B cell (primary cell): Measurements from ENCODE around the gene COMT. TPM values are rescaled to one million over a fixed set of nuclear protein-coding genes. Genes with fewer than 3 reads are reported as not detected.

ENCODE experiments used
- ATAC-seq: fragments of 200-7000 bp; cut with Tn5 transposase; one replicate; pipeline ENCODE4 v1.10.0; 2021; ENCODE audit warnings: low read depth, mild to moderate bottlenecking, moderate number of reproducible peaks, moderate library complexity
- CTCF ChIA-PET: fragments of 350-600 bp; sonication (Branson Sonifier 250); formaldehyde crosslinking; loops from one replicate; lab custom pipeline; 2021; ENCODE audit warnings: antibody characterized with exemption, inconsistent platforms; lab: Charles Lee
- POLR2A ChIA-PET: fragments of 350-600 bp; sonication (Branson Sonifier 250); formaldehyde crosslinking; loops from one replicate; lab custom pipeline; 2021; ENCODE audit warnings: antibody characterized with exemption; lab: Charles Lee
- DNase-seq: peaks from one replicate; pipeline ENCODE4 v3.0.0; 2013
- H2AFZ ChIP-seq: 2 replicates; pipeline ENCODE4 v1.6.1; 2012; ENCODE audit warnings: mild to moderate bottlenecking, low read depth, low read length; ENCODE audit not compliant: insufficient read depth, poor library complexity, severe bottlenecking
- H3K27ac ChIP-seq, 2 donors: 1 replicate in 1 of 2; 2 replicates in 1 of 2; pipeline ENCODE4 v1.5.1; 2012 to 2013; ENCODE audit warnings: low read length in 2 of 2, mild to moderate bottlenecking in 2 of 2, moderate library complexity in 1 of 2
- H3K27me3 ChIP-seq, 4 experiments: fragments of 200-600 bp in 1 of 4; sonication (generic) in 1 of 4; replicated peaks in 1 of 4; 1 replicate in 2 of 4; 2 replicates in 2 of 4; pipeline versions ENCODE4 v1.6.1 to v1.7.0; 2013 to 2016; ENCODE audit warnings: low read length in 3 of 4, mild to moderate bottlenecking in 2 of 4, mixed read lengths in 1 of 4, moderate library complexity in 1 of 4; ENCODE audit not compliant: insufficient read depth in 4 of 4, control insufficient read depth in 3 of 4; ENCODE audit errors: control extremely low read depth in 1 of 4
- H3K36me3 ChIP-seq, 2 experiments: replicated peaks in 1 of 2; 1 replicate in 1 of 2; 2 replicates in 1 of 2; pipeline versions ENCODE4 v1.6.1 to v1.7.1; 2013; ENCODE audit warnings: low read length in 1 of 2; ENCODE audit not compliant: insufficient read depth in 2 of 2, control insufficient read depth in 1 of 2; ENCODE audit errors: control extremely low read depth in 1 of 2, extremely low read depth in 1 of 2
- H3K4me1 ChIP-seq, 2 donors: fragments of 200-600 bp in 1 of 2; sonication (generic) in 1 of 2; 1 replicate in 1 of 2; 2 replicates in 1 of 2; pipeline versions ENCODE4 v1.5.1 to v1.6.1; 2013 to 2017; ENCODE audit warnings: low read length in 2 of 2; ENCODE audit not compliant: control insufficient read depth in 2 of 2, insufficient read depth in 2 of 2
- H3K4me2 ChIP-seq: replicated peaks from 2 replicates; pipeline ENCODE3; 2012; ENCODE audit warnings: mild to moderate bottlenecking, low read depth, low read length; ENCODE audit not compliant: poor library complexity, severe bottlenecking
- H3K4me3 ChIP-seq, 5 experiments: fragments of 200-600 bp in 1 of 5; sonication (generic) in 1 of 5; 1 replicate in 3 of 5; 2 replicates in 2 of 5; pipeline versions ENCODE4 v1.5.1 to v1.7.0; 2011 to 2016; ENCODE audit warnings: low read length in 4 of 5, mild to moderate bottlenecking in 4 of 5, low read depth in 2 of 5, control low read depth in 1 of 5, moderate library complexity in 1 of 5; ENCODE audit not compliant: insufficient read depth in 1 of 5; ENCODE audit errors: control extremely low read depth in 1 of 5, extremely low read depth in 1 of 5
- H3K79me2 ChIP-seq: fragments of 200-600 bp; sonication (generic); one replicate; pipeline ENCODE4 v1.6.0; 2016; ENCODE audit warnings: low read length; ENCODE audit not compliant: control insufficient read depth, insufficient read depth
- H3K9ac ChIP-seq: fragments of 200-600 bp; sonication (generic); 2 replicates; pipeline ENCODE4 v1.6.1; 2017; ENCODE audit warnings: mild to moderate bottlenecking, low read length, moderate library complexity
- H3K9me3 ChIP-seq, 3 donors: one replicate each; pipeline versions ENCODE4 v1.6.1 to v1.7.1; 2013; ENCODE audit warnings: low read length in 2 of 3; ENCODE audit not compliant: control insufficient read depth in 2 of 3, insufficient read depth in 1 of 3; ENCODE audit errors: control extremely low read depth in 1 of 3
- H4K20me1 ChIP-seq: 2 replicates; pipeline ENCODE4 v1.6.0; 2012; ENCODE audit warnings: mild to moderate bottlenecking, low read length; ENCODE audit not compliant: insufficient read depth, control insufficient read depth, poor library complexity, severe bottlenecking
- H3K27ac Mint-ChIP-seq: one replicate; pipeline ENCODE4 v1.8.0; 2021; ENCODE audit warnings: mixed read lengths
- H3K27me3 Mint-ChIP-seq: one replicate; pipeline ENCODE4 v1.8.0; 2021; ENCODE audit warnings: mixed read lengths
- H3K4me1 Mint-ChIP-seq: one replicate; pipeline ENCODE4 v1.8.0; 2021; ENCODE audit warnings: mixed read lengths
- H3K4me3 Mint-ChIP-seq: one replicate; pipeline ENCODE4 v1.8.0; 2021; ENCODE audit warnings: mixed read lengths
- H3K9me3 Mint-ChIP-seq: one replicate; pipeline ENCODE4 v1.8.0; 2022; ENCODE audit warnings: mixed read lengths; ENCODE audit not compliant: insufficient read depth
- EZH2 ChIP-seq: IDR thresholded peaks from 2 replicates; pipeline ENCODE4 v1.6.1; 2012; ENCODE audit warnings: borderline replicate concordance, low read depth, mild to moderate bottlenecking, moderate library complexity, low read length; ENCODE audit not compliant: insufficient read depth, poor library complexity, severe bottlenecking
- WGBS: methylation state at CpG from one replicate; pipeline ENCODE4 v1.1.5; 2013; ENCODE audit warnings: missing lambda C conversion rate; ENCODE audit not compliant: insufficient coverage; 5-methylcytosine and 5-hydroxymethylcytosine counted together
- intact Hi-C: fragments of 100-400 bp; cut with micrococcal nuclease; formaldehyde crosslinking; loops from one replicate; pipeline ENCODE4 v1.10.0; 2022
- polyA plus RNA-seq: library from polyadenylated mRNA; depleted of rRNA; stranded (reverse); fragments of >200 nt; gene quantifications from 2 replicates; pipeline ENCODE4 v1.2.3, GENCODE V29; 2012
- total RNA-seq, 2 donors: library from RNA; stranded (reverse); fragments of 120-200 nt in 1 of 2; gene quantifications; 1 replicate in 1 of 2; 2 replicates in 1 of 2; pipeline versions ENCODE4 v1.2.3 to v1.2.4, GENCODE V29; 2013 to 2022
- TF ChIP-seq, protein P1 (sequence below): fragments of 200-600 bp; IDR thresholded peaks from one replicate; pipeline ENCODE4 v1.8.0; 2022; ENCODE audit warnings: antibody characterized with exemption, mild to moderate bottlenecking

Gene COMT
- total and polyA plus RNA-seq, 2 donors (not counting 1 experiment from before 2014, with no cell fraction given): 32.6 to 58.3 TPM

DNA sequence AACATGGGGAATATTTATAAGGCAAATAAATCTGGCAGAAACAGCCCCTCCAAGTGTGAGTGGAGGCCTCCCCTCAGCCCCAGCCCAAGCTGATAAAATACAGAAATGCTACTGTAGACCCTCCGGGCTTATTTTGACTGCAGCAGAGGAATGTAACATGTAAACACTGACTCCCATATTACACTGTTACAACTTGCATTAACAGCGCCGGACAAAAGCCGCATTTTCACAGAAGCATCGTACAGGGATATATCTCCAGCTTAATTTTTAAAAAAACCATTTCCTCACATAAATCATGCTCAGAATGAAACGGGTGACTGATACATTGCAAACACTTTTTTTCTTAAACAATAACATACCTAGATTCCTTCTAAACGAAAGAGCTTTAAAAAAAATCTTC is 36.6 kb upstream of the COMT start:
- ATAC-seq: no peak
- no peaks in the 10 kb centered on the region for H3K9me3 ChIP-seq
- peaks cover 0 to 7% of the 10 kb centered on the region in 2 experiments for H3K36me3 ChIP-seq
- Mint-ChIP-seq H3K27ac (no peak overlapping the region), H3K27me3 (no peaks in the 10 kb centered on the region), H3K4me3 (no peak overlapping the region), H3K9me3 (no peaks in the 10 kb centered on the region), H3K4me1 (peaks cover 1% of the 10 kb centered on the region)
- ChIA-PET CTCF (interaction anchor here (0.6 to 2.3 kb wide), 4 partner anchors 8 to 174 kb away, joined by 3 to 10 read pairs (median 4); no protein-coding TSS in a partner anchor), POLR2A (no interaction called here)
- H3K4me2 ChIP-seq: no peak overlapping the region
- H3K79me2 ChIP-seq: no peaks in the 10 kb centered on the region
- TF ChIP-seq EZH2: no peak
- TF ChIP-seq, protein P1, sequence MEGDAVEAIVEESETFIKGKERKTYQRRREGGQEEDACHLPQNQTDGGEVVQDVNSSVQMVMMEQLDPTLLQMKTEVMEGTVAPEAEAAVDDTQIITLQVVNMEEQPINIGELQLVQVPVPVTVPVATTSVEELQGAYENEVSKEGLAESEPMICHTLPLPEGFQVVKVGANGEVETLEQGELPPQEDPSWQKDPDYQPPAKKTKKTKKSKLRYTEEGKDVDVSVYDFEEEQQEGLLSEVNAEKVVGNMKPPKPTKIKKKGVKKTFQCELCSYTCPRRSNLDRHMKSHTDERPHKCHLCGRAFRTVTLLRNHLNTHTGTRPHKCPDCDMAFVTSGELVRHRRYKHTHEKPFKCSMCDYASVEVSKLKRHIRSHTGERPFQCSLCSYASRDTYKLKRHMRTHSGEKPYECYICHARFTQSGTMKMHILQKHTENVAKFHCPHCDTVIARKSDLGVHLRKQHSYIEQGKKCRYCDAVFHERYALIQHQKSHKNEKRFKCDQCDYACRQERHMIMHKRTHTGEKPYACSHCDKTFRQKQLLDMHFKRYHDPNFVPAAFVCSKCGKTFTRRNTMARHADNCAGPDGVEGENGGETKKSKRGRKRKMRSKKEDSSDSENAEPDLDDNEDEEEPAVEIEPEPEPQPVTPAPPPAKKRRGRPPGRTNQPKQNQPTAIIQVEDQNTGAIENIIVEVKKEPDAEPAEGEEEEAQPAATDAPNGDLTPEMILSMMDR: no peak
- H3K27ac ChIP-seq: no peak overlapping the region
- no peaks in the 10 kb centered on the region for H3K27me3 ChIP-seq
- H4K20me1 ChIP-seq: no peaks in the 10 kb centered on the region
- H3K4me3 ChIP-seq: no peak overlapping the region
- WGBS: 95% methylated on average over 6 of the region's 7 CpGs
- no peak overlapping the region for H3K9ac ChIP-seq
- no peaks in the 10 kb centered on the region for H3K4me1 ChIP-seq
- H2AFZ ChIP-seq: no peak overlapping the region
- intact Hi-C loops: no loop called here
- no peak for DNase-seq

GRCh38 chr22:19905347-19906276 is 36.0 kb upstream of the COMT start:
- Mint-ChIP-seq H3K4me3 (no peak overlapping the region), H3K27ac (no peak overlapping the region), H3K9me3 (no peaks in the 10 kb centered on the region), H3K27me3 (no peaks in the 10 kb centered on the region), H3K4me1 (peaks cover 1% of the 10 kb centered on the region)
- H3K9me3 ChIP-seq: no peaks in the 10 kb centered on the region
- H3K4me1 ChIP-seq: no peaks in the 10 kb centered on the region
- H3K4me2 ChIP-seq: no peak overlapping the region
- no peak for TF ChIP-seq EZH2
- TF ChIP-seq, protein P1: no peak
- ATAC-seq: no peak
- no peaks in the 10 kb centered on the region for H3K27me3 ChIP-seq
- 98% methylated on average over 16 of the region's 22 CpGs for WGBS
- peaks cover 0 to 7% of the 10 kb centered on the region in 2 experiments for H3K36me3 ChIP-seq
- no peak overlapping the region for H2AFZ ChIP-seq
- H3K4me3 ChIP-seq: no peak overlapping the region
- DNase-seq: no peak
- CTCF ChIA-PET: interaction anchor here (0.6 to 2.3 kb wide), 5 partner anchors 8 to 175 kb away, joined by 3 to 10 read pairs (median 5); no protein-coding TSS in a partner anchor
- no peaks in the 10 kb centered on the region for H3K79me2 ChIP-seq
- H3K9ac ChIP-seq: no peak overlapping the region
- POLR2A ChIA-PET: no interaction called here
- no peak overlapping the region for H3K27ac ChIP-seq
- intact Hi-C loops: no loop called here
- H4K20me1 ChIP-seq: no peaks in the 10 kb centered on the region
